ENCODE data around the gene SLC35F3.
A peak's percentile ranks its signal among the peaks of the same experiment; 100 is the strongest.

GRCh38 chr1:234069760-234070159 lies 165.3 kb downstream of the SLC35F3 start:
- peak; percentile 27 for TF ChIP-seq CTCF (IDR thresholded peaks at IDR 0.05; ENCODE audit: poor library complexity)
- TF ChIP-seq EZH2 (IDR thresholded peaks at IDR 0.05; ENCODE audit: borderline replicate concordance) = no peak
